H7 (cell line): ENCODE measurements around the gene ALK. TPM values are rescaled to one million over a fixed set of nuclear protein-coding genes. Genes with fewer than 3 reads are reported as not detected.
A peak's percentile ranks its signal among the peaks of the same experiment; 100 is the strongest.

ENCODE experiments used
- DNase-seq: peaks from one replicate; pipeline ENCODE4 v3.0.0; 2012
- H3K27me3 ChIP-seq: 2 replicates; pipeline ENCODE4 v1.6.0; 2011; ENCODE audit warnings: mild to moderate bottlenecking, low read length; ENCODE audit not compliant: control insufficient read depth, insufficient read depth
- H3K36me3 ChIP-seq: replicated peaks from 2 replicates; pipeline ENCODE4 v1.5.1; 2011; ENCODE audit warnings: low read length; ENCODE audit not compliant: control insufficient read depth, insufficient read depth
- H3K4me3 ChIP-seq: 2 replicates; pipeline ENCODE4 v1.5.1; 2011; ENCODE audit warnings: low read depth, mild to moderate bottlenecking, control low read depth, low read length, moderate library complexity; ENCODE audit not compliant: insufficient read depth
- total RNA-seq: library from RNA; depleted of rRNA; stranded (reverse); fragments of >200 nt; shearing (Covaris generic); gene quantifications from 2 replicates; pipeline ENCODE4 v1.2.3, GENCODE V29; 2014

The ALK gene
- total RNA-seq, 1 experiment from 2014 or later: 0.21 TPM

DNA sequence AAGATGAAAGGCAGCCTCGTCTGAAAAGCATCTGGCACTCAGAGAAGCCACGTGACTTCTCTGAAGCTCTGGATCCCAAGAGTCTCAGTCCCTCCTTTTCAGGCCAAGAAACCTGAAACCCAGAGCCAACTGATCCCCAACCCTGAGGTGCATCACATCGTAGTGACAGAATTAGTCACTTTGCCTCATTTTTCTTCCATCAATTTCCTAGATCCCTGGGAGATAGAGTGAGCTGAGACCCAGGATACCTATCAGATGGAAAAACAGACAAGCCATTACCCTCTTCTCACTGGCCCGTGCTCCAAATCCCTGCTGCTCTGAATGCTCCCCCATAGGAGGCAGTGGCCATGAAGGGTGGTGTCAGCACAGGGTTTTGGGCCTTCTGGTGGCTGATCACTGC, 113.1 kb downstream of the ALK start:
- DNase-seq: no peak
- no peaks in the 10 kb centered on the region for H3K36me3 ChIP-seq
- H3K4me3 ChIP-seq: no peak overlapping the region
- no peaks in the 10 kb centered on the region for H3K27me3 ChIP-seq

DNA sequence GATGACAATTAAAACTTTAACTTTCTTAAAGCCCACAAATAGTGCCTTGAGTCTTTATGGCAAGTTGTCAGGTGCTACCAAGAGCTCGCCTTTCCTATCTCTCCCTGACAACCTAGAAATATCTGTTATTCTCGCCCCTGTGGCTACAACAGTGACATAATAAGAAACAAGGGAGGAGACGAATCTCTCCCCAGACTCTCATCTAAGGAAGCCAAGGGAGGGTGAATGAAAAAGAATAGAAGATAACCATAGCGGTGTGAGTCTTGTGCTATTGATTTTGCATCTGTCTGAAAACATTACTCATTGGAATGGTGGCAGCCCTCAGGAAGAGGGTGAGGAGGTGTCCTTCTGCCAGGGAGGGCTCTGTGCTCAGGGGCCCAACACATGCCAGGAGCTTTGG, 114.3 kb downstream of the ALK start:
- DNase-seq: no peak
- H3K36me3 ChIP-seq: no peaks in the 10 kb centered on the region
- no peak overlapping the region for H3K4me3 ChIP-seq
- no peaks in the 10 kb centered on the region for H3K27me3 ChIP-seq

DNA sequence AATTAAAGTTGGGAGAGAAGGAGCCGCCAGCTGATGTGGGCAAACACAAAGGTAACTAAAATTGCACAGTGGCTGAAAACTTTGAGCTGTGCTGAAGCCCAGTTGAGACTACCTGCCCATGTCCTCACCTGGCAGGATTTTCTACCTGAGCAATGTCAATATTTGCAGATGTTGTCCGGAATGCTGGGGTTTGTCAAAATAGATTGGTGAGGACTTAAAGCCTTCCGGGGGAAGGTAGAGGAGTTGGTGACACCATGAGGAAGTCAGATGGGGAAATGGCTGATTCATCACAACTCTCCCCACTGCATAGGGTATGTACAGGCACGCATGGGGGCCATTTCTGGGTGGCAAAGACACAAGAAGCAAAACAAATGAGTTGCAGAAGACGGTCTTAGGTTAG, 114.9 kb downstream of the ALK start:
- H3K36me3 ChIP-seq: no peaks in the 10 kb centered on the region
- no peak for DNase-seq
- H3K4me3 ChIP-seq: no peak overlapping the region
- H3K27me3 ChIP-seq: no peaks in the 10 kb centered on the region

DNA sequence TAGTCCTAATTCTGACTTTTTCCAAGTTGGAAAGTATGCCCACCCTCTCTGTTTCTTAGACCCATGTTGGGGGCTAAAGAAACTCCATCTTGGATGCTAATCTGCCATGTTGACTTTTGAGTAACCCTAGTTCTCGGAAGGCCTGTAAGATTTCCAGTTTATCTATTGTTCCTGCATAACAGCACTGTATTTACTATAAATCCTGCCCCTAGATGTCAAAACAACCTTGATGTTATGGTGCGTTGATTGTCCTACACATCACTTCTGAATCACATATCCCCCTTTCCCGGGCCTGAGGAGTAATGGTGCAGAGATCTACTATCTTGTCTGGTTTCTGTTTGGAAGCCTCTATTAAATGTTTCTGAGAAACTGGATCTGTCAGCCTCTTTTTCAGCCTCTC, 116.7 kb downstream of the ALK start:
- no peak for DNase-seq
- Histone ChIP-seq H3K36me3 (no peaks in the 10 kb centered on the region), H3K27me3 (no peaks in the 10 kb centered on the region), H3K4me3 (no peak overlapping the region)

DNA sequence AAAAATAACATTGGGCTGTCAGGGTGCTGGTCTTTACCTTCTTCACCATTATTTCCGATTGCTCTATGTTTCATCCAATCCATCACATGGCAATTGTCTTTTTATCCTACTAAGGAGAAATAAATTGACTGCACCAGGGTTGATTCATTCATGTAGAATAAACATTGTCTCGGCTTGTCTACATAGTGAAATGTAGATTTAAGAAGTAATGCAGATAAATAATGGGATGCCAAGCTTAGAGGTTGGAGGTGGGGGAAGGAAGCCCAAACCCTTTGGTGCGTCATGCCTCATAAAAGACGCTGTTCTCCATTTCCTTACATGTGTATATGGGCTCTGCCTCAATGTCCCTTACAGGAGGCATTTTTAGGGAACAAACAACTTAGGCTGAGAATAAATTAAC, 117.8 kb downstream of the ALK start:
- Histone ChIP-seq H3K36me3 (no peaks in the 10 kb centered on the region), H3K4me3 (no peak overlapping the region), H3K27me3 (no peaks in the 10 kb centered on the region)
- DNase-seq: no peak

DNA sequence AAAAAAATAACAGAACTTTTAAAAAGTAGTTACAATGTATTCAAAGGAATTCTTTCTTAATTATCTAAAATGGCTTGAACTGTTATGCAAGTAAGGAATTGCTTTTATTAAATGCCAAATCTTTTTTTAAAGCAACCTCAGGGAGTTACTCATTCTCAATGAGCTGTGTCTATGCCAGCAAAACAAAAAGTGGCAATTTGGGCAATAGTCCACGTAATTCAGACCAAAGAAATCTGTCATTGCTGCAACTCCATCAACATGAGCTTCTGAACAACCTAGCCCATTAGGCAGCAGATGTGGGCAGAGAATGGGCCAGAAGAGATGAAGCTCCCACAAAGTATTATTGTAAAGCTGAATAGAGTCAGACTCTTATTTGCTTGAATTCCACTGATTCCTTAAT, 118.4 kb downstream of the ALK start:
- H3K27me3 ChIP-seq: no peaks in the 10 kb centered on the region
- no peak overlapping the region for H3K4me3 ChIP-seq
- no peaks in the 10 kb centered on the region for H3K36me3 ChIP-seq
- DNase-seq: no peak

DNA sequence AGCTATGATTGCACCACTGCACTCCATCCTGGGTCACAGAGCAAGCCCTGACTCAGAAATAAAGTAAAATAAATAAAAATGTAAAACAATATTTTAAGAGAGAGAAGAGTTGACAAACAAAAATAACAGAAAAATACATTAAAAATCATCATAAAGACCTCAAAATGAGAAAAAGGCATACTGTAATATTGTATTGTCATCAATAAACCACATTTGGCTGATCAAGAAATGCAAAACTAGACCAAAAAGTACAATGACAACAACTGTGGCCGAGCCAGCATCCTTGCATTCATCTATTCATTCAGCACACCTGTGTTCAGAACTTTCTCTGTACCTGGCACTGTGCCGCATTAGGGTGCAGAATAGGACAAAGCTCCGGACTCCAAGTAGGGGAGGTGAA, 121.8 kb downstream of the ALK start:
- DNase-seq: no peak
- H3K4me3 ChIP-seq: no peak overlapping the region
- H3K27me3 ChIP-seq: no peaks in the 10 kb centered on the region
- H3K36me3 ChIP-seq: no peaks in the 10 kb centered on the region

DNA sequence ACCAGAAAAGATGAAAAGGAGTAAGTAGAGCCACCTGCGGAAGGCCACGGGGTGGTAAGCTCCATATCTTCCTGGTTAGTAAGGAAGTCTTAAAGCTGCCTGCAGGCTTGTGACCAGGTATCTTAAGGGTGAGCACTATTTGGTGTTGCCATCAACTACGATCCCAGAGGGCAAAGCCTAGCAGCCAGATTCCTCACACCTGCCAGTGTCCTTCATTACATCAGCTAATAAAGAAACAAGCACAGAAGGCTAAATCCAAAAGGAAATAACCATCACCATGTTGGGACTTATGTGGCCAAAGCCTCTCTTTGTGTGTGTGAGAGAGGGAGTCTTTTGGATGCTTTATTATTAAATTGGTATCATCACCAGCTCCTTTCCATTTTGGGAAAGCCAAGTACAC, 123.5 kb downstream of the ALK start:
- H3K27me3 ChIP-seq: no peaks in the 10 kb centered on the region
- no peaks in the 10 kb centered on the region for H3K36me3 ChIP-seq
- no peak overlapping the region for H3K4me3 ChIP-seq
- no peak for DNase-seq

DNA sequence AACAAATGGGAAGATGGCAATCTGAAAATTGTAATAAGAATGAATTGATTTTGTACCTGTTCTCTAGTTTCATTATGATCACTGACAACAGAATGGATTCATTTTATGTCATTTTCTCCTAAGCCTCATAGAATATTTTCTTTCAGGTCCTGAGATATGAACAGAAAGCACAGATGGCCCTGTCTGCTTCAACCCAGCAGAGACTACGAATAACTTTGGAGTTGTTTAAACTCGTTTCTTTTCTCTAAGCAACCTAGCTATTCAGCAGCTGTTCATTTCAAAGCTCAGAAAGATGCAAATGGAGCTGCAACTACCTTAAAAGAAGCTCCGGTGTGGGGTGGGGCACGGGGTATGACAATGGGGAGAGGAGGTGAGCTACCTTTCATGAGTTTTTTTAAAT, 124.9 kb downstream of the ALK start:
- no peaks in the 10 kb centered on the region for H3K27me3 ChIP-seq
- H3K4me3 ChIP-seq: no peak overlapping the region
- no peaks in the 10 kb centered on the region for H3K36me3 ChIP-seq
- no peak for DNase-seq

DNA sequence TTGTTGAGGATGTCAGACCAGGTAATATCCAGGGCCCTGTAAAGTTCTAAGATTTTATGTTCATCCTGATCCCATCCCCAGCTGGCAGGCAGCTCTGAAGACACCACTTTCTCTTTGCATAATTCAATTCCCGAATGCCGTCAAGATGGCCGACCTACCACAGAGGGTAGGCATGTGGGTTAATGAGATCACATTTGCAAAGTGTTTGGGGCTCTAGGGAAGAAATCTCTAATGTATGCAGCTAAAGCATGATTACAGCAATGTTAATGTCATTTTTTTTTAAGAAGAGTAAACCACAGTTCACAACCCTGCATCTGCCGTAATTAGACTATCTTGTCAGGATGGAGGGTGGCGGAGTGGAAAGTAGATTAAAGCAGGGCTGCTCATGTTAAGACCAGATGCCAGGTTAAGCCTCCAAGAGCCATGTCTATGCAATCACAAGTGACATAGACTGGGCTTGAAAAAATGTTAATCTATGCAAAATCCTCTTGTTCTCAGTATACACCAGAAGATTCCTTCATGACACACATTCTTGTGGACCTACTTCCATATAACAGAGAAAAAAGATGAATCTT, 131.4 kb downstream of the ALK start:
- H3K27me3 ChIP-seq: no peaks in the 10 kb centered on the region
- no peaks in the 10 kb centered on the region for H3K36me3 ChIP-seq
- DNase-seq: no peak
- no peak overlapping the region for H3K4me3 ChIP-seq

DNA sequence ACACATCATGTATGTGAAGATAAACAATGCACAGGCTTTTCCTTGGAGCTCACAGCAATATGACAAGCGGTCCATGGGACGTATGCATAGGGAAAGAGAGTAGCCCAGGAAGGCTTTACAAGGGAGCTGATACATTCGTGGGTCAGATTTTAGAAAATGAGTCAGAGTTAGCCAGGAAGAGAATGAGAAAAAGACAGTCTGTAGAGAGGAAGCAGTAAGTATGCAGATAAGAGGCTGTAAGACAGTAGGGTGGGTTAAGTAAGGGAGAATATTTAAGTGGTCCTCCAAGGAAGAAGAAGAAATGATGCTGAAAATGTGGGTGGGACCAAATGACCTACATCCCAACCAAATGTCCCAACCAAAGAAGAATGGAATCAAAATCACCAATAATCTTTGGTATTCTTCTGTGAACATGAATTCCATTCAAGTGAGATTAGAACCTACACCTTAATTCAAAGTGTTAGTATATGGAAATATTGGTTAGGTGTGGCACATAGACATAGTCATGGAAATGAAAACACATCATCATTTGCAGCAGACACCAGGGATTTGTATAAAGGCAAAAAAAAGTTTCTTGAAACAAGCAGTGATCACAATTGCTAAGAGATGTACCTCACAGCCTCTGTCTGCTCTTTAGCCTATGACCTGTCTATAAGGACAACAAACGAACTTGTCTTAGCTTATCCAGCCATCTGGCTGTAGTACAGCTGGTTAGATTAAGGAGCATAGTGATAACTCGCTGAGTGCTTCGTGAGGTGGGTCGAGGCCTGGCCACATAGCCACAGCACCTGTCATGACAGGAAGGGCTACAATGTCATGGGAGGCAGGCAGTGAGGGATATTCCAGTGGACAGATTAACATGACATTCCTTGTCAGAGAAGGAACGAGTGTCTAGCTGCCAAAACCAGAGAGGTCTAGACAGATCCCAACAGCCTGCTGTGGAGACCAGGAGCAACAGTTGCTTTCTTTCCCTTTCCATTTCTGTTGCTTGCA, 133.6 kb downstream of the ALK start:
- no peak for DNase-seq
- H3K36me3 ChIP-seq: no peaks in the 10 kb centered on the region

DNA sequence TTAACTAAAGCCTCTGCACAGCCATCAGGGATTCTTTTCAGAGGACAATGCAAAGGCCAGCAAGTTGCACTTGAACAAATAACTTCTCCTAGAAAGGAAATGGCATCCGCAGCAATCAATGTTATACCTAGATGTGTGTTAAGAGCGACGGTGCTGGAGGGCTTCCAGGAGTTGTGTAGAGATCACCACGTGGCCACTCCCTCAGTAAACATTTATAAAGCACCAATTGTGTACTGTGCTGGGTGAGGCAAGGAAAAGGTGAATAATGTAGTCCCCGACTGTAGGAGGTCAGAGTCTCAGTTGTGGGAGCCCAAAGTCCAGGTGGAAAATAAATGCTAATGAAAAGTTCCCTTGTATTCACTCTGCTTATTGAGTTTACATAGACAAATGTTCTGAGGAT, 135.0 kb downstream of the ALK start:
- no peak for DNase-seq
- Histone ChIP-seq H3K27me3 (no peaks in the 10 kb centered on the region), H3K4me3 (no peak overlapping the region)

More for the DNA sequence above, 133.6 kb downstream of the ALK start:
- Histone ChIP-seq H3K4me3 (no peak overlapping the region), H3K27me3 (no peaks in the 10 kb centered on the region)

DNA sequence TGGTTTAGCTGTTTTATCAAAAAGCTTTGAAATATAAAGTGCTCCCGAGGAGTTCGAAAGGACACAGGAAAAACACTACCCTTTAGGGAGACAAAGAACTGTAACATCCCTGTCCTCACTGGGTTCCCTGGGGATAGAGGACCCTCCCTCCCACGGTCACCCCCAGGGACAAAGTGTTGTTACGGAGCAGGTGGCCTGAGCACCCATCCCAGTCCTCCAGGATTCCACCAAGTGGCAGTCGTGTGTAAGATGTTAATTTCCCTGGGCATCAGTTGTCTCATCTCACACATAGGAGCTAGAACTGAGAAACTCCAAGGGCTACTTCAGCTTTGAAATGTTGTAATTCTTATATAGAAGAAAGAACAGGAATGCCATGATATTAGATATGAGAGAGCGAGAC, 137.7 kb downstream of the ALK start:
- DNase-seq: peak; percentile 27
- H3K27me3 ChIP-seq: no peaks in the 10 kb centered on the region
- no peak overlapping the region for H3K4me3 ChIP-seq
- H3K36me3 ChIP-seq: no peaks in the 10 kb centered on the region

More for the DNA sequence above, 135.0 kb downstream of the ALK start:
- H3K36me3 ChIP-seq: no peaks in the 10 kb centered on the region

DNA sequence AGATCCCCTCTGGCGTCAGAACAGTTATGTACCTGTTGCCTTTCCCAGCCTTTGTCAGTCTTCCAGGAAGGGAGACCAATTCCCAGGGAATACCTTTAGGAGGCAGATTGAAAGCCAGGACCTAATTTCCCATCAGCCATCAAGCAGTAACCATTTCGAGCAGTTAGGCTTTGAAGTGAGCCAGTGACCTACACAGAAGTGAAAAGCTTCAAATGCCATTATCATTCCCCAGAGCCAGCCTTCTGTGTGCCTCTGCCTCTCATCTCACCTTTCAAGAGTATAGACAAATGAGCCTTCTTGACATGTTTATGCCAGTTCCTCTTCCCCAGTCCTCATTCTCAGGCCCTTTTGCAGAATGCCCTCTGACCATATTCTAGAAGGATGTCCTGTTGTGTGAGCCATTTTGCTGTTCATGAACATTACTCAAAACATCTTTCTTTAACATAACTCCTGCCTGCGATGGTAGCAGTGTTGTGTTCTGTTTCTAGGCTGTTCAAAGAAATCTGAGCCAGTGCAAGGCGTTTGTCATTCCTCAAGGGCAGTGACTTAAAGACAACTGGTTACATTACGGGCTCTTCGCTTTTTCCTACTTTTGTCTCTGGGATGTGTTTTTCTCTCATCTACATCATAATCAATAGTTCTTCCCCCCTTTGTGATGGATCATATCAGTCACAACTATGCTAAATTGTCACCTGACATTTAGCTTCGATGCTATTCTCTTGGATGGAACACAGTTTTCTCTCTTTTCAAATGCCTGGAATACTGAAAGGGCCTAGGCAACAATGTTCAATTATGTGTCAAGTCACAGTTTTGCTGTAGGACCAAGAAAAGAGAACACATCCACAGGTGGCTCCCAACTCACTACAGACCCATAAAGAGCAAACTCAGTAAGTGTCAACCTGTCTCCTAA, 138.6 kb downstream of the ALK start:
- no peak for DNase-seq
- Histone ChIP-seq H3K27me3 (no peaks in the 10 kb centered on the region), H3K36me3 (no peaks in the 10 kb centered on the region), H3K4me3 (no peak overlapping the region)
